ENCODE measurements around the gene TMEM132D.
"Not testable (repeated sequence)": the region's sequence is repeated elsewhere in the genome, so short reads cannot be mapped to it uniquely, and the experiment has no call there.

TMEM132D gene

DNA sequence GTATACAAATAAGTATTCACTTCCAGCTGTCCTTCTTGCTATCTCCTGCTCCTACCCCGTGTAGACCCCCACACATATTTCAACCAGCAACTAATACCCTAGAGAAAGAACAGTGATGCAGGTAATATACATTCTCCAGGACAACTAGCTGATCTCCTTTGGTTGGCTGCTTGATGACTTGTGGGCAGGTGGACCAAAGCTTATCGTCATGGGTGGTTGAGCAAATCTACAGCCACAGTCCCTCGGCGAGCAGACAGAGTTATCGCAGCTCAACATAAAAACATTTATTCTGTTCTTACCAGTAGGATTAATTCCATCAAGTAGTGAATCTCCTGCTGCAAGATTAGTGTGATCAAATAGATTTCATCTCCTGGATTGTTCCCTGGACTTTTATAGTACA is 314.3 kb downstream of the TMEM132D start:
- no peak for DNase-seq (ENCODE audit: low read depth in 2 of 2)

DNA sequence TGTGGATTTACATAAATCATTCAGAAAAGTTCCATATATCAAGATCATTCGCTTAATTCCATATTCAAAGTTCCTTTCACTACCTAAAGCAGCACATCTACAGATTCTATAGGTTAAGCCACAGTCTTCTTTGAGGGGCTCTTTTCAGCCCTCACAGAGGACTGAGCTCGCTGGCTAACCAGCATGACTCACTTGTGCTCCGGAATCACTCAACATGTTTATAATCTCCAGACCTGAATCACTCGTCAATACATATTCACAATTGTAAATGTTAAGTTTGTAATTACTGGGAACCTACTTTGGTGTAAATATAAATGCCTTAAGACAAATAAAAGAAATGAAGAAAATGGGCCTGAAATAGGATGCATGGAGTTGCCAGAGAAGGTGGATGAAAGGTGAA is 315.7 kb downstream of the TMEM132D start:
- no peak for DNase-seq (ENCODE audit: low read depth in 2 of 2)

DNA sequence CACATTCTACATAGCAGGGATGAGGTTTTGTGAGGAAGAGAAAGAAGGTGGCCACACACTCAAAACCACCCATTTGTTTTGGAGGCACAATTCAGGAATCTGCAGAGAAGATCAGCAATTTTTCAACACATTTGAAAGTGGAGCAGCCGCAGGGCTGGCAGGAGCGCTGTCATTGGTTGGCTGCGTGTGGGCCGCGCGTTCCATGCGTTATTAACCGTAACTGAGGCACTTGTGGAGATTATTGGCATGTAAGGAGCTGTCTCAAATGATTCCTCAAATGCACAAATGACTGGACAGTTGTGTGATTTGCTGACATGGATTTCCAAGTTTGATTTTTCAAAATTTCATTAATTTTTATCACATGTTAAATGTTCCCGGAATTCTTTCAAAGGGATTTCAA is 318.5 kb downstream of the TMEM132D start:
- DNase-seq (ENCODE audit: low read depth in 2 of 2), result no peak

DNA sequence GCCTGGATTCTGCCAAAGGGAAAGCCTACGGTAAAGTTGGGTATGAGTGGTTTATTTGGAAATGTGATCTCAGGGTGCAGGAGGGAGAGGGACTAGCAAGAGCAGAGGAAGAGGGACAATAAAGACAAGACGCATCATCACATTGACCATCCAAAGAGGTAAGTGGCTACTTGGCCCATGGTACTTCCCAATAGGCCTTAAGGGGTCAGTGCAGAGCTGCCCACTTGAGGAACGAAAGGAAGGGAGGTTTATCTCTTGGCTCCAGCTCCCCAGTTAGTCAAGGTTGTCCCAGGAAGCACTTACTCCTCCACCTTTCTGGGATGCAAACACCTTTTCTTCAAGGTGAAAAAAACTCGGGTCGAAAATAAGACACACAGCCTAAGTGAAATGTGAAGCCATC is 323.9 kb downstream of the TMEM132D start:
- no peak for DNase-seq (ENCODE audit: low read depth in 2 of 2)

DNA sequence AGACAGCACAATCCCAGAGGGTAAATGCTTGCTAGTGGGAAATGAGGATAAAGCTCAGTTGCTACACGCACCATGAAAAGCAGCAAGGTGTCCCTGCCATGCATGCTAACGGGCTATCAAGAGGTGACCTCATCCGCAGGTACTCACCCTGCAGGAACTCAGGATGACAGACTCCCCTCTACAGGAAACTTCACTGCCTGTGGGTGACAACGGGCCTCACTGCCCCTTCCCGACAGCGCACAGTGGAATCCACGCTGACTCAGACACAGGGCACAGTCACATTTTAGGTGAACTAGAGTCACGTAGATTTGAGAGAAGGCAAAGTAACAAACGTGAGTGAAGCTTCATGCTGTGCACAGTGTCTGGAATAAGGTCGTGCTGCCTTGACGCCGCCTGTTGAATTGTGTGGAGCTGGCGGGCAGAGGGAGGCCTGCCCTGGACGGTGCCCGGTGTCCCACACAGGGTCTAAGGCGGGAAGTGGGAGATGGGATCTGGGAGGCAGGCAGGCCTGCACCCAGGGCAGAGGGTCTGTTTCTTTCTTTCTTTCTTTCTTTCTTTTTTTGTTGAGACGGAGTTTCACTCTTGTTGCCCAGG is 331.8 kb downstream of the TMEM132D start:
- no peak for DNase-seq (ENCODE audit: low read depth in 2 of 2)

DNA sequence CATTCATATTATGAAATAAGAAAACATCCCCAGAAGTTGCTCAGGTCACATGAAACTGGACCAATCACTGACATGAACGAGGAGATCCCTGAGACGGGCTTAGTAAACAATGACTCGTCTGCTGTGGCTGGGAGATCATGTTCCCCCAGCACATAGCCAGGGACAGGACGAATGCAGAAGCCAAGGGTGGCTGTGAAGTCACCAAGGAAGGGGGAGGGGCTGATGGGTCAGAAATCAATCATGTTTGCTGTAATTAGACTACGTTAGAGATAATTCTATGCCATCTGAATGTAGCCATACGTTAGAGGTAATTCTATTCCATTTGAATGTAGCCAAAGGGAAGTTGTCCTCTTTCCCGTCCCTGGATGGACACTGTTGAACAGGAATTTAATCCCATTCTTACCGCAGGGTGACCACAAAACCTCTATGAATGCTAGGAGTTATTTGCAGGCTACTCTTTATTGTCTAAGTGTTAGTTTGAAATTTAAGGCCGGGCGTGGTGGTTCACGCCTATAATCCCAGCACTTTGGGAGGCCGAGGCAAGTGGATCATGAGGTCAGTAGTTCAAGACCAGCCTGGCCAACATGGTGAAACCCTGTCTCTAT is 332.9 kb downstream of the TMEM132D start:
- no peak for DNase-seq (ENCODE audit: low read depth in 2 of 2)

DNA sequence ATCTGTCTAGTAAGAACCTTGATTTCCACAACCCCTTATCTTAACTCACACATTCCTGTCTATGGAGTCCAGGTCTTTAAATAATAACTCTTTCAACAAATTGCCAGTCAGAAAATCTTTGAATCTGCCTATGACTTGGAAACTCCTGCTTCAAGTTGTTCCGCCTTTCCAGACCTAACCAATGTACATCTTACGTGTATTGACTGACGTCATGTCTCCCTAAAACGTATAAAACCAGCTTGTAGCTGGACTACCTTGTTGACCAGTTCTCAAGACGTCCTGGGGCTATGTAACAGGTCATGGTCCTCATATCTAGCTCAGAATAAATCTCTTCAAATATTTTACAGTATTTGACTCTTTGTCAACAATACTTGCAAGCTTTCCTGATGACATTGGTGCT is 337.0 kb downstream of the TMEM132D start:
- no peak for DNase-seq (ENCODE audit: low read depth in 2 of 2)

DNA sequence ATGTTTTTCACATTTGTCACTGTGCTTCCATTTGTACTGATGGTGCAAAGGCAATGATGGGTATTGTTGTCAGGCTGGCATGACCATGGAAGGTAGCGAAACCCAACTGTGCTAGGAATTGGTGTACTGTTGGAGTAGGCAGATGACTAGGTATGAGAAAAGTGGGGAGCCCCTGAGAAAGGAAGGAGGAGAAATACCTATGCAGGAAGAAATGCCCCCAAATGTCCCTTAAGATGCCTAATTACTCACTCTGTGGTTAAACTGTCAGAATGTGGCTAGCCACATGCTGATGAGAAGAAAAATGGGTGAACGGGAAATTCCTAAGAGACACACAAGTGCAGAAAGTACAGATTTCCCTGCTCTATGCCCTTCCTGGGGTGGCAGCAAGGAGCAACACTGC is 339.1 kb downstream of the TMEM132D start:
- DNase-seq (ENCODE audit: low read depth in 2 of 2), result no peak

DNA sequence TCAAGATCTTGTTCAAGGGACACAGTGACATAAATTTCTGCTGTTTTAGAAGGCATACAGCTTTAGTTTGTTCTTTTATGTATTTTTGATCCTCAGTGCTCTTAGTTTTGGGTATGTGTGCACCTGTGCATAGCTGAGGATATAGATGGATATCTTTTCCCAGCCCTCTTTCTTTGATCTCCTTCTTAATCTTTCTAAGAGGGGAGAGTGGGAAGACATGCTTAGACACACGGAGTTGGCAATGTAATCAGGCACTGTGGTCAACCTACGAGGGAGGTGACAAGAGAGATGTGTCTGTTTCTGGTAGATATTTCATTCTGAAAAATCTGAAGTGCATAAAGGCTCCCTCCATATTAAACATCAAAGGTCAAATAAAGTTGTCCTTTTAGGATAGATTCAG is 340.6 kb downstream of the TMEM132D start:
- no peak for DNase-seq (ENCODE audit: low read depth in 2 of 2)

DNA sequence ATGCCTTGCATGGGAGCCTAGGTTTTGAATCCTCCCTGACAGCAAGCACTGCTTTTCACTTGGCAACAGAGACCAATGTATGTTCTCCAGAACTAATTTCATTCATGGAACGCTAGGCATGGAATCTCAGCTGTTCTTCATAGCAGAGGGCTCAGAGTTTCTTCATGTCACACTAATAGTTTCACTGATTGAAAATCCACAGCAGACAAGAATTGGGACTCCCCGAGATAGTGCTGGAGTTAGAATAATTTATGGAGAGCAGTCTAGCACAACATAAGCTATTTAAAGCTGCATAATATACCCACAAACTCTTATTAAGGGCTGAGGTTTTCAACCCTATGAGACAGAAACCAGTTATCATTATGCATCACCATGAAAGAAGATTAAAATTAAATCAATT is 342.5 kb downstream of the TMEM132D start:
- no peak for DNase-seq (ENCODE audit: low read depth in 2 of 2)

DNA sequence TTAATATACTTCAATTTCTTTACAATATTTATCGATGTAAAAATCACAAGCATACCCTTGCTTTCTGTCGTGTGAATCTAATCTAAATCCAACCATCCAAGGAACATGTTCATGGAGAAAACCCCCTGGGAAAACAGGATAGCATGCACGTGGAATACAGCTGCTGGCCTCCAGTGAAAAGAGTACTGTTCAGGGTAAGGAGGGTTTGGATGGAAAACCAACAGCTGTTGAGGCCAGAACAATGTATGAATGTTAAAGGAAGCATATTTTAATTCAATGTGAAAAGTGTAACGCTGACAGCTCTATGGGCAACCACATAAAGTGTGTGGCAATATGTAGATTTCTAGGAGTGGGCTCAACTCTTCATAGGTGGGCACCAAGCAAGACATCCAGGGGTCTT is 344.0 kb downstream of the TMEM132D start:
- no peak for DNase-seq (ENCODE audit: low read depth in 2 of 2)

DNA sequence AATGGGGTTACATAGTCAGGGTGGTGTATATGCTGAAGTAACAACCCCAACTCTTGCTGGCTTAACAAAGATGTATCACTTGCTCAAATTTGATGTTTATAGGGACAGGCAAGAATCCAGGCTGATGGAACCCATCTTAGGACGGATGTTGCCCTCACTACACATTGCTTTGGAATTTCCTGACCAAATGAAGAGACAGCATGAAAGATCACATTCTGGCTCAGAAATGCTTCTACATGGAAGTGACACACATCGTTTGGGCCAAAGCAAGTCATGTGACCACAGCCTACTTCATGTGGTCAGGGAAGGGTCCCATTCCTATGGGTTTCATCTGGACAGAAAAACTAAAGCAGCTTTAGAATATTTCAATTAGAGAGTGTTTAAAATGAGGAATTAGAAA is 345.8 kb downstream of the TMEM132D start:
- DNase-seq (ENCODE audit: low read depth in 2 of 2), result no peak

DNA sequence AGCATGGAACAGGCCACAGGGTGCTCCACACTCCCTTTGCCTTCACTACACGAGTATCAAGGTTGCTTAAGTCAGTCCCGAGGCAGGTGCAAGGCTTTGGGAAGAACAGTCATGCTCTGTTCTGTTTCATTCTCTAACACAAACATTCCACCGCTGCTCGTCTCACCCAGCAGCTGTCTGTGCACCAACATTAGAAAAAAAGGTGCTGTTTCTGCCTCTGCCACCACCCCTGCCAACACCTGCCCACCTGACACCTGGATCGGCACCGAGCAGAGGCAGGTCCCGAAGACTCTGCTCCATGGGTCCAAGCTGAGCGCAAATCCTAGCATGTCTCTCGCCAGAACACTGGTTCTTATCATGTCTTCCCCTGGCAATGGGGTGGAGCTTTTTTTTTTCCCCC is 347.7 kb downstream of the TMEM132D start:
- no peak for DNase-seq (ENCODE audit: low read depth in 2 of 2)

DNA sequence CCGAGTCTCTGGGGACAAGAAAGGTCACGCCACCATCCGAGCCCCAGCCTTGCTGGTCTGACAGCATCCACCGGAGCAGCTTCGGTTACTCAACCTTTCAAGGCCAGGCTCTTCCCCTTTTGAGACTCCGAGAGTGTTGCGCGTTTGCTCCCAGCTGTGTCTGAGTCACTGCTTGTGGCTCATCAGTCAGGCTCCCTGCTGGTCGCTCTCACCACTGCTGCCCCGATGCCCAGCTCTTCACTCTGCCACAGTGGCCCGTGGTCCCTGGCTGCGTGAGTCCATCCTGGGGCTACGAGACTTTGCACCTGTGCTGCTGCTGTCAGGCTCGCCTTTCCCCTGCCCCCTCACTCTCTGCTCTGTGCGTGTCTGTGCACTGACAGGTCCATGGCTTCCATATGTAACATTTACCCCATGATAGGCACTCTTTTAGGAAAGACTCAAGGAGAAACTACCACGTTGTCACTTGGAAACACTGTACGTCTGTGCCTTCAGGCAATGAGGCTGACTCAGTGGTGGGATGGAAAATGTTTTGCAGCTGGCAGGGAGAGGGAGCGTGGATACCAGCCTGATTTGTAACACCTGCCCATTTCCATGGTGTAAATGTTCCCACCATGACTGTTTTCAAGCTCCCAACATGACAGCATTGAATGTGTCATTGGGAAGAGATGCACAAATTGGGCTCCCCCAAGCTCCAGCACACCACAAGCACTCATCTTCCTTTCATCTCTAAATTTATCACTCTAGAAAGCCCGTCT is 350.7 kb downstream of the TMEM132D start:
- no peak for DNase-seq (ENCODE audit: low read depth in 2 of 2)

DNA sequence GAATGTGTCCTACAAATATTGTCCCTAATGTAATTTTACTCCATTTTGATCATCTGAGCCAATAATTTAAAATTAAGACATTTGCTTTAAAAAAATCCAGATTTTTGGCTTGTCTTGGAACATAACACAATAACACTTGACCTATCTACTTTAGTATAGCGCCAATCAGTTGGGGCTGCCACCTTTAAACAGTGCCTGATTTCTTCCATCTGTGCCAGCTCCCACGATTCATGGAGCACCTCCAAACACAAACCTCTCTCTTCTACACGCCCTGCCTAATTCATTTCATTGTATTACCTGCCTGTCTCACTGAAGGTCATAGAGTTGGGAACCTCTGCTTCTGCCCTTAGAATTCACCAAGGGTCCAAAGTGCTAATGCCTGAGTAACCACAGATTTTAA is 352.4 kb downstream of the TMEM132D start:
- no peak for DNase-seq (ENCODE audit: low read depth in 2 of 2)

DNA sequence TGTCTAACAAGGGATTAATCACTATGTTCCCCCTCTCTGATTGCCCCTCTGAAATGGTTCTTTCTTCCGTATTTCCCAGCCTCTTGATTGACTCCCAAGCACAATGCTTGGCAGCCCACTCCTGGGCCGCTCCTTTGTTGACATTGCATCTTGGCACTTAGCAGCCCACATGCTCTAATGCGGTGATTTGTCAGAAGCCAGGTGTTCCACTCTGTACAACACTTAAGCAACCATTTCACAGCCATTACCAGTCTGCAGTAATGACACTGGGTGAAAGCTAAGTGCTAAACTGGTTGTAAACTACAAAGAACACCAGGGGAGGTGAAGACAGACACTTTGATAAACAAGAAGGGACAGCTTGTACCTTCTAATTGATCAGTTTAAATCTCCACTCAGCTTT is 353.5 kb downstream of the TMEM132D start:
- DNase-seq (ENCODE audit: low read depth in 2 of 2), result no peak

DNA sequence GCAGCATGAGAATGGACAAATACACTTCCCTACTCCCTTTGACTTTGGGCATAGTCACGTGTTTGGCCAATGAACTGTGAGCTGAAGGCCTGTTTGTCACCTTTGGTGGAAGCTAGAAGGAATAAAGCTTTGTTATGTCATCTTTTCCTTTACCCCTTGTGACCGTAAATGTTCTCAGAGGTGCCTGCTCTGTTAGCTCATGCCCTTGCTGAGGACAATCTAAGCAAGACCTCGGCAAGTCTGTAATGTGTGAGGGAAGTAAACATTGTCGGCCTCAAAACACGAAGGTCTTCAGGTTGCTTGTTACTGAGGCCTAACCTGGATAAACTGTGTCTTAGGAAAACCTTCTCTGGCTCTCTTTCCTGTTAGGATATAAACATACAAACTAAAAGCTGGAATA is 354.2 kb downstream of the TMEM132D start:
- DNase-seq (ENCODE audit: low read depth in 2 of 2), result no peak

DNA sequence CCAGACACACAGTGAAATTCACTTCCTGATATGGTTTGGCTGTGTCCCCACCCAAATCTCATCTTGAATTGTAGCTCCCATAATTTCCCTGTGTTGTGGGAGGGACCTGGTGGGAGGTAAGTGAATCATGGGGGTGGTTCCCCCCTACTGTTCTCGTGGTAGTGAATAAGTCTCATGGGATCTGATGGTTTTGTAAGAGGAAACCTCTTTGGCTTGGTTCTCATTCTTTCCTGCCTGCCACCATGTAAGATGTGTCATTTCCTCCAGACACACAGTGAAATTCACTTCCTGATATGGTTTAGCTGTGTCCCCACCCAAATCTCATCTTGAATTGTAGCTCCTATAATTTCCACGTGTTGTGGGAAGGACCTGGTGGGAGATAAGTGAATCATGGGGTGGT is 354.8 kb downstream of the TMEM132D start:
- DNase-seq (ENCODE audit: low read depth in 2 of 2), result not testable (repeated sequence)

DNA sequence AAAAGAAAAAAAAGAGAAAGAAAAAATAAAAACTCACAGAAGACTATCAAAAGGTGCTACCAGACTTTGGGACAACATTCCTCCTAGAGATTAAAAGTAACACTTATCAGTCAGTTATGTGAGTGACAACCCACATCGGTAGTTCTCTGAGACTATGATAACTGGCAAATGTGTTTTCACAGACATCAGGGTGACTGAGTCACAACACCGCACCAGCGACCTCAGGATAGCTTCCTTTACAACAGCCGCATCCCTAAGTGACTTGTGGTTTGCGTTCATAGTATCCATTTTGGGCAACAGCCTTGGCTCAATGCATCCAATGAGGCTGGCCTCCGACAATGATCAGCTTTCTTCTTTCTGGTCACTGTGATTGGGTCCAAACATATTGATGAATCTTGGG is 359.1 kb downstream of the TMEM132D start:
- no peak for DNase-seq (ENCODE audit: low read depth in 2 of 2)

DNA sequence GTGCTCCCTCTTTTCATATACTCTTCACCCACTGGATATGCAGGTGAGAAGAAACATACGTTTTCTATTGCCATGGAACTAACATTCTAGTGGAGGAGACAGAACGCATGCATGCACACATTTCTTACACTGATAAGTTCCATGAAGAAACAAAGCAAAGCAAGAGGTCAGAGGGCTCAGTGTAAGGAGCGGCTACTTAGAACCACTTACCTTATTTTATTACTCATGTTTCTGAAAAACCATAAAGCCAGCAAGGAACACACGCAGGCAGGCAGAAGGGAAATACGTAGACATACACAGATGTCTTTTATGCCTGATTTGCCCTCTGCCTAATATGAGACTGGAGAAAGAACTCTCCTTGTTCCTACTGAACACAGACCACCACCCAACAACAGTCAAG is 362.9 kb downstream of the TMEM132D start:
- no peak for DNase-seq (ENCODE audit: low read depth in 2 of 2)

DNA sequence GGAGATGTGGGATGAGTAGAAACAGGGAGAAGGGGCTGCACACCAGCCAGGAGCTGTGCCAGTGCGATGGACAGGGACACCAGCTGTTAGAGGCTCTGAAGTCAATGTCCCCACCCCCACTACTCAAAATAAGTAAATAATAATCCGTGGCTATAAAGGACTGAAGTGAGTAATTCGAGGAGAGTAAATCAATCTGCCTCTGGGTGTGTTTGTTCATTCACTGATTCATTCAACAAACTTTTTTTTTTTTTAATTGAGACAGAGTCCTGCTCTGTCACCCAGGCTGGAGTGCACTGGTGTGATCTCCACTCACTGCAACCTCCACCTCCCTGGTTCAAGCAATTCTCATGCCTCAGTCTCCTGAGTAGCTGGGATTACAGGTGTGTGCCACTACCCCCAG is 363.6 kb downstream of the TMEM132D start:
- DNase-seq (ENCODE audit: low read depth in 2 of 2), result no peak

DNA sequence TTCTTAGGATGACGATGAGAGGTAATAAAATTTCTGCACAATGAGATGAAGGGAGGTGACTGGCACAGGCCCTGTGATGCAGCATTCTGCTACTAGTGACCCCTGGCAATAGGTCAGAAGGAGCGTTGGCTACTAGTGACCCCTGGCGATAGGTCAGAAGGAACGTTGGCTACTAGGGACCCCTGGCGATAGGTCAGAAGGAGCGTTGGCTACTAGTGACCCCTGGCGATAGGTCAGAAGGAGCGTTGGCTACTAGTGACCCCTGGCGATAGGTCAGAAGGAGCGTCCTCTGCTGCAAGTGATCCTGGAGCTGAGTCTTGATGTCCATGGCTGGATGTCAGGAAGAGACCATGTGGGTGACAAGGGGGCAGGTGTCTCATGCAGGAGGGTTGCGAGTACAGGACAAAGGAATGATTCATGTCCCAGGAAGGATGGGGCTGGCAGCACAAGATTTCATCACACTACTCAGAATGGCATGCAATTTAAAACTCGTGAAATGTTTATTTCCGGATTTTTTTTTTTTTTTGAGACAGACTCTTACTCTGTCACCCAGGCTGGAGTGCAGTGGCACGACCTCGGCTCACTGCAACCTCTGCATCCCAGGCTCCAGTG is 365.0 kb downstream of the TMEM132D start:
- DNase-seq (ENCODE audit: low read depth in 2 of 2), result not testable (repeated sequence)

DNA sequence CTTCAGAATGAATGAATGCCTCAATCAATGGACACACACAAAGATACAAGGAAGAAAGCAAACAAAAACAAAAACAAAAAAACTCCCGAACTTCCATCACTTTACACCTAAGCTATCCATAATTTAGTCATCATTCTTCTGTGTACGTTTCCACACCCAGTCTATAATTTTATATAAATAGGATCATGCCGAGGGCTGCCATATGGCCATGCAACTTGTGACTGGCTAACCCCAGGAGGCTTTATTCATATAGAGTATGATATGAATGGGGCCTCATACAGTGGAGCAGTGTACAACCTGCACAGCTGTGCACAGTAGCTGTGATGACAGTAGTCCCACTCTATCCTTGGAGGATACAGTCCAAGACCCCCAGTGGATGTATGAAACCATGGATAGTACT is 365.7 kb downstream of the TMEM132D start:
- DNase-seq (ENCODE audit: low read depth in 2 of 2), result no peak

Data from stimulated activated CD8-positive, alpha-beta memory T cell treated with anti-CD3 and anti-CD28 coated beads, Interleukin-7, amount 100 ng/mL, for 4 hours (primary cell).